ENCODE data around the gene PRC1.

- TF ChIP-seq, protein P1, sequence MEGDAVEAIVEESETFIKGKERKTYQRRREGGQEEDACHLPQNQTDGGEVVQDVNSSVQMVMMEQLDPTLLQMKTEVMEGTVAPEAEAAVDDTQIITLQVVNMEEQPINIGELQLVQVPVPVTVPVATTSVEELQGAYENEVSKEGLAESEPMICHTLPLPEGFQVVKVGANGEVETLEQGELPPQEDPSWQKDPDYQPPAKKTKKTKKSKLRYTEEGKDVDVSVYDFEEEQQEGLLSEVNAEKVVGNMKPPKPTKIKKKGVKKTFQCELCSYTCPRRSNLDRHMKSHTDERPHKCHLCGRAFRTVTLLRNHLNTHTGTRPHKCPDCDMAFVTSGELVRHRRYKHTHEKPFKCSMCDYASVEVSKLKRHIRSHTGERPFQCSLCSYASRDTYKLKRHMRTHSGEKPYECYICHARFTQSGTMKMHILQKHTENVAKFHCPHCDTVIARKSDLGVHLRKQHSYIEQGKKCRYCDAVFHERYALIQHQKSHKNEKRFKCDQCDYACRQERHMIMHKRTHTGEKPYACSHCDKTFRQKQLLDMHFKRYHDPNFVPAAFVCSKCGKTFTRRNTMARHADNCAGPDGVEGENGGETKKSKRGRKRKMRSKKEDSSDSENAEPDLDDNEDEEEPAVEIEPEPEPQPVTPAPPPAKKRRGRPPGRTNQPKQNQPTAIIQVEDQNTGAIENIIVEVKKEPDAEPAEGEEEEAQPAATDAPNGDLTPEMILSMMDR (IDR thresholded peaks at IDR 0.05), result no peak
- TF ChIP-seq EP300 (IDR thresholded peaks at IDR 0.05) (no peak), POLR2A (IDR thresholded peaks at IDR 0.05) (no peak)
These were observed 47.8 kb downstream of the PRC1 start for GRCh38 chr15:90946538-90946937.

Data from sigmoid colon (tissue), 4 donors.